Renal cortex interstitium (tissue), 11 donors: ENCODE data around the gene TUBGCP6. TPM values are rescaled to one million over a fixed set of nuclear protein-coding genes. Genes with fewer than 3 reads are reported as not detected.

Source experiments
- DNase-seq, 11 donors: peaks; one replicate each; pipeline ENCODE4 v3.0.0-alpha.2; 2013; ENCODE audit warnings: low read depth in 9 of 11, low spot score in 4 of 11; ENCODE audit errors: extremely low read depth in 1 of 11
- polyA plus RNA-seq, 3 donors: library from polyadenylated mRNA; unstranded; fragments of 120-200 nt; gene quantifications; one replicate each; pipeline ENCODE4 v1.2.1, GENCODE V29; 2013; ENCODE audit not compliant: insufficient read length in 3 of 3

Gene TUBGCP6
- polyA plus RNA-seq, 3 donors: 30.5 to 48.2 (median 40.1) TPM

GRCh38 chr22:50255607-50256006, 10.8 kb upstream of the TUBGCP6 start:
- DNase-seq: no peak

- DNase-seq: no peak
Measured at GRCh38 chr22:50255099-50255498, 10.3 kb upstream of the TUBGCP6 start.

DNA sequence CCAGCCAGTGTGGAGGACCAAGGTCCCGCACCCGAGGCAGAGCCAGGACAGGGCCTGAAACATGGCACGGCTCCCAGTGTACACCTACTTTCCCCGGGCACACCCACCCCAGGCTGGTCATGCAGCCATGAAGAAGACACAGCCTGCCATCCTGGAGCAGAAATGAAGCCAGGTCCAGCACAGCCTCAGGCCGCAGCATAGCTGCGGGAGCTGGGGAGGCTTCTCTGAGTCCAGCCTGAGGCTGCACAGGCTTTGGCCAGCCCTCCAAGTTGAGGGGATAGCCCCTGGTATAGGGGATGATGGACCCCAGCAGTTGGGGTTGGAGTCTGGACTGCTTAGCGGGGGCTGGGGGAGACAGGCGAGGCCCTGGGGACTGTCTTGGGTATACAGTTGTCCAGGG, 9.1 kb upstream of the TUBGCP6 start:
- DNase-seq: no peak

DNA sequence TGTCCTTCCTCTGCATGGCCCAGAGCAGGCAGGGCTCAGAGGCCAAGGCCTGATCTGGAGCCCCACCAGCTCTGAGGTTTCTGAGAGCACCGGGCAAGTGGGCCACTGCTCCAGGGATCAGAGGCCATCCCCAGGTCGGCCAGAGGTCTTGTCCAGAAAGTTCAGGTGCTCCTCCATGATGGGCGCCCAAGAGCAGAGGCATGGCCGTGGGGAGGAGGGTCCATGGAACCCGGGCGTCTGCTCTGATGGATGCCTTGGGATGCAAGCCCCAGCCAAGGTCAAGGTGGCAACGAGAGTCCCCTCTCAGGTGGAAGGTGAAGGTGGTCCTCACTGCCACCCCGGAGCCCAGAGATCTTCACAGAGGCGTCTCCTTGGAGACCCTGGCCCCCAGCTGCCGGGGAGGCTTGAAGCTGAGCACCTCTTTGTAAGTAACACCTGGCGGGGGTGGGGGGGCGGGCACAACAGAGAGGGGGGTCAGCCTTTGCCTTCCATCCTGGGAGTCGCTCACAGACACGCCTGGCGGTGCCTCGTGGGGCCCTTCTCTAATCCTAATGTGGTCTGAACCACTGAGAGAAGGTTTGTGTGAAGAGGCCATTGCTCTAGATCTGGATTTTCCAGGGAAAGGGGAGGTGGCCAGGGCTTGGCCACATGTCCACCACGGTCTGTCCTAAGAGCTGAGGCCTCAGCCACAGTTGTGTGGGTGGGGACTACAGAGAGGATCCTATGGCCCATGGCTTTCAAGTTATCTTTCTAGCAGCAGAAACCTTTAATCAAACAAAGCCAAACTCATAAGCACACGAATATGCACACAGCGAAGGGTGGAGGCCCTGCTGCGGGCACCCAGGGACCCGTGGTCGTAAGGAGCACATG, 8.5 kb upstream of the TUBGCP6 start:
- no peak for DNase-seq

DNA sequence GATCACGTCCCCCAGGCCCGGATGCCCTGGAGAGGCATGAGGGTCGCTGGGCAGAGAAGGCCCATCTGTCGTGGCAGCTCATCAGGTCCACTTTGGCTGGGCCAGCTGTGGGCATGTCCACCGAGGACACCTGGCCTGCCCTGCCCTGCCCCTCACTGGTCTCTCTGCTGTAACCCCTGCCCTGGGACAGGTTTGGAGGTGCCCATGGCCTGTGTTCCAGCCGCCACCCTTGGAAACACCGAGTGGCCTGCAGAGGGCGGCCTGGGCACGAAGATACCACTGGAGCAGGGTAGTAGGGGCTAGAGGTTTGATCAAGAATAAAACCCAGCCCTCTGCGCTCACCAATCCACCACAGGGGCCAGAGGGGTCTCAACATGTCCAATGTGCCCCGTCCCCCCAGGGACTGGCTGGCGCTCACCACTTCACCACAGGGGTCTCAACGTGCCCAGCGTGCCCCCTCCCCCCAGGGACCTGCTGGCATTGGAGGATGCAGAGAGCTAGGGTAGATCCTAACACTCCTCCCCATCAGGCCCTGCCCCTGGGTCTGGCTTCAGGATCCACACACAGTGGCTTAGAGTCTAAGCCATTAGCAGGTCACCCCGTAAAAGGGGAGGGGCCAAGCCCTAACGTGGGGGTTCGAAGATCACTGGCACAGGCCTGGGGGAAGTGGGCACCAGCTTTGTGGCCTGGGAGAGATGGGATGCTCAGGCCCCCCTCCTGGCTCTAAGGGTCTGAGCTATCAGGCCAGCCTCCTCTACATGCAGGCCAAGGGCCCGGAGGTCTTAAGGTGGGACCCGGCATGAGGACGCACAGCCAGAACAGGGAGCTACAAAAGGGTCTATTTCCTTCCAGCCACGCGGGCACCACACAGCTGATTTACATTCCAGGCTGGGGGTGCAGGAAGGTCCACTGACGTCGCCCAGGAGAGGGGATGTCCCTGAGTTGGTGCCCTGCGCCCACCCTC, 7.5 kb upstream of the TUBGCP6 start:
- DNase-seq: no peak

- no peak for DNase-seq
Measured at GRCh38 chr22:50251477-50252081, 6.8 kb upstream of the TUBGCP6 start.

DNA sequence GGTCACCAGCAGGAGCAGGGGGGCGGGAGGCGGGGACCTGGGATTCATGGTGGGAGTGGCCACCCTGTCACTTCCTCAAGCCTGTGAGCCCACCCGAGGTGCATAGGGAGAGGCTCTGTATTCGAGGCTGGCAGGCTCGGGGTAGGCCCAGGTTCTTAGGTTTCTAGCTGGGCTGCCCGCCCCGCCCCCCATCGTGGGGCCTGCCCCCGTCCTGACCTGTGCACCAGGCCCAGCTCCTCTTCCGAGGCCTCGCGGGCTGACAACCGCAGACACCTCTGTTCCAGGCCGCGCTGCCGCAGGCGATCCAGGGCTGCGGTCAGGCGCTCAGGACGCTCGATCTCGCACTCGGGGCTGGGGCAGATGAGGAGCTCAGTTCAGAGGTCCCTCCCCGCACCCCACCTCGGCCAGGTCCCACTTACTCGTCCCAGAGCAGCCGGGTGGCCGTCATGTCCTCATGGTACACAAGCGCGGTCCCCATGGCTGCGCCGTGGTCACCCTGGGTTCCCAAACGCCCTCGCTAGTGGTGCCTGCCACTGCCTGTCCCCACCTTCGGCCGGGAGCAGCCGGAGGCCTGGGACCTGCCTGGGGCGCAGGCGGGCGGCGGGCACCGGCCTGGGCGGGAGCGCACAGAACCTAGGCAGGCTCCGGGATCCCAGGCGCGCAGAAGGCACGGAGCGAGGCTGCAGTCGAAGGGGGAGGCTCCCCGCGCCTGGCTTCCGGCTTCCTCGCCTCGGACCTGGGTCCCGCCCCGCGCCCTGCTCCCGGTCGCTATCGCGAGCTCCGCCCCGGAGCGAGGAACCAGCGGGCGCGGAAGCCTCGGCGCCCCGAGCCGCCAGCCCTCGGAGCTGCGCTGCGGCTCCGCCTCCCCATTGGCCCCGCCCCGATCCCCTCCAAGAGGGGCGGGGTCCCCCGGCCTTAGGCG, 6.0 kb upstream of the TUBGCP6 start, which contains the start of gene HDAC10:
TSS of gene HDAC10 (minus strand) at position 711 of the 922 bp plus-strand sequence. CDS start at position 478, 233 bp downstream.
- peak in 2 of 11 donors; percentile 45 to 68 for DNase-seq

GRCh38 chr22:50250249-50250554, 5.4 kb upstream of the TUBGCP6 start:
- no peak for DNase-seq

GRCh38 chr22:50249341-50250248, 4.8 kb upstream of the TUBGCP6 start:
- no peak for DNase-seq

GRCh38 chr22:50248196-50249081, 3.6 kb upstream of the TUBGCP6 start:
- DNase-seq: no peak

DNA sequence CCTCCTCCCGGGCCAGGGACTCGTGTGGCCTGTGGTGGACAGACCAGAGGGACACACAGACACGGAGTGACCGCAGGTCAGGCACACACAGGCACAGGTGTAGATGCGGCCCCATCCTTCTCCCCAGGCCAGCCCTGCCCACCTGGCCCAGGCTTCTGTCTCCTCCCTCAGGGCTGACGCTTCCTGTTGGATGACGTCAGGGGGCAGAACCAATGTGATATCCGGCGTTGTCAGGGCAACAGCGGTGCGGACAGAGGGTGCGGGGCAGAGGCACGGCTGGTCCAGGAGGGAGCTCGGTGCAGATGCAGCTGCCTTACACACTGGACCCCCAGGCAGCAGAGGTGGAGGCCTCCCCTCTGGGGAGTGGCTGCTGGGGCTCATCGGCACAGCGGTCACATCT, 2.9 kb upstream of the TUBGCP6 start:
- no peak for DNase-seq

- no peak for DNase-seq
Measured at GRCh38 chr22:50246242-50247175, 1.7 kb upstream of the TUBGCP6 start.

DNA sequence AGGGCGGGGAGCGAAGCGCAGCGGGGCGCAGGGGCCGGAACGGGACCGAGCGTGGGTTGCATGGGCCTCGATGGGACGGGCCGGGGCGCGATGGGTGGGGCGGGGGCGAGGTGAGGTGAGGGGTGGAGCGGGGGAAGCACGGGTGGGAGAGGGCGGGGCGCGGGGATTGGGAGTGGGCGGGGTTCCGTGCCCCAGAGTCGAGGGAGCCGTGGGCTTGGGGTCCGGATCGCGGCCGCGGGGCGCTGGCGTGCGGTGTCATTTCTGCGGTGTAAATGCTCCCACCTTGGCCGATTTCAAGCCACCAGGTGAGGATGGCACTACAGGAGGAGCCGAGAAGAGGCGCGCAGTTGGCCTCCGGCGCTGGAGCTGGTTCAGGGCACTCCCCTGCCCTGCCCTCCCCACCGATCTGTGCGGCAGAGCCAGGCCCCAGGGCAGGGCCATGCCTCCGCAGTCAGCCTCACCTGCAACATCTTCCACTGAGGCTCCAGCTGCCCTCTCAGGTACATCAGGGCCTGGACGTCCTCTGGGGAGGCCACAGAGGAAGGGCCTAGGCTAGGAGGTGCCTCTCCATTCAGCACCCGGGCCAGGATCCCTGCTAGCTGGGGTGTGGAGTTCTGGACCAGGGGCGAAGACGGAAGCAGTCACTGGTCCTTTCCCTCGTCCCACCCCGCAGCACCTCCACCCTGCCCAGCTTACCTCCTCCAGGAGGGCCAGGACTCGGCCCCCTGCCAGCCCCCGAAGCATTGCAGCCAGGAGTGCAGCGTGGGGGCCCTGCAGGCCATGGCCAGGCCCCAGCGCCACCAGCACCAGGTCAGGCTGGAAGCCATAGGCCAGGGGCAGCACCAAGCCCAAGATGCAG, 620 bp upstream of the TUBGCP6 start:
- DNase-seq: no peak

DNA sequence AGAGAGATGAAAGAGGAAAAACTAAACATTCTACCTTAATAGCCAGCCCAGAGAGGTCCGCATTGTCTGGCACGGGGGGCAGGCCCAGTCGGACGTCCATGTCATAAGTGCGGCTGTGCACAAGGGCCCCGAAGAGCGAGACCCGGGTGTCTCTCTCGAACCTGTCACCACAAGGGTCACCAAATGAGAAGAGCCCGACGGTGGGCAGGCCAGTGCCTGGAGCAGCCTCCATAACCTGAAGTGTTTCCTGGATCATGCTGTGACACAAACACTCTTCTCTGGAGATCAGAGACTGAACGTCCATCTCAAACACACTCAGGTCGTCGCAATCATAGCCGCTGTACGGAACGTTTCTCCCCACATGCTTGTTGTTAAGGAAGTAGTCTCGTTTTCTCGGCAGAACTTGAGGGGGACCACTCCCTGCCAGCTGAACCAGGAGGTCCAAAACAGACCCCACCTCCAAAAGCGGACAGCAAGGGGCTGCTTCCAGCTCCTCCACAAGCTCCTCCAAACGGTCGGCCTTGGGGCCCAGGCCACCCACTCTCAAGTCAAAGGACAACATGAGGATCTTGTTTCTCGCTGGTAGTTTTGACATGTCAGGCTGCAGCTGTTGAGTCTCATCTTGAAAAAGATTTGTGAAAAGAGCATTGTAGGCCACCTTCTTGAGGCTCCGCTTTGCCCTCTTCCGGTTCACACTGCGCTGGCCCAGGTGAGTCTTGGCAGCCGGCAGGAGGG, 971 bp downstream of the TUBGCP6 start:
- DNase-seq: no peak
